Measurements from ENCODE around the gene ARID2.

The ARID2 gene

DNA sequence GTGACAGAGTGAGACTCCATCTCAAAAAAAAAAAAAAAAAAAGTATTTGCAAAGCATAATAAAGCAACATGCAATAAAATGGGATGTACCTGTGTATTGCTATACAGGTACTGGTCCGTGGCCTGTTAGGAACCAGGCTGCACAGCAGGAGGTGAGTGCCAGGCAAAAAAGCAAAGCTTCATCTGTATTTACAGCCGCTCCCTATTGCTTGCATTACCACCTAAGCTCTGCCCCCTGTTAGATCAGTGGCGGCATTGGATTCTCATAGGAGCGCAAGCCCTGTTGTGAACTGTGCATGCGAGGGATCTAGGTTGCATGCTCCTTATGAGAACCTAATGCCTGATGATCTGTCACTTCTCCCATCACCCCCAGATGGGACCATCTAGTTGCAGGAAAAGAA is 147.6 kb downstream of the ARID2 start:
- Histone ChIP-seq H3K36me3 (ENCODE audit: insufficient read depth, low read length) (peaks cover 15% of the 10 kb centered on the region), H3K4me1 (ENCODE audit: insufficient read depth, low read length) (peaks cover 5% of the 10 kb centered on the region)

DNA sequence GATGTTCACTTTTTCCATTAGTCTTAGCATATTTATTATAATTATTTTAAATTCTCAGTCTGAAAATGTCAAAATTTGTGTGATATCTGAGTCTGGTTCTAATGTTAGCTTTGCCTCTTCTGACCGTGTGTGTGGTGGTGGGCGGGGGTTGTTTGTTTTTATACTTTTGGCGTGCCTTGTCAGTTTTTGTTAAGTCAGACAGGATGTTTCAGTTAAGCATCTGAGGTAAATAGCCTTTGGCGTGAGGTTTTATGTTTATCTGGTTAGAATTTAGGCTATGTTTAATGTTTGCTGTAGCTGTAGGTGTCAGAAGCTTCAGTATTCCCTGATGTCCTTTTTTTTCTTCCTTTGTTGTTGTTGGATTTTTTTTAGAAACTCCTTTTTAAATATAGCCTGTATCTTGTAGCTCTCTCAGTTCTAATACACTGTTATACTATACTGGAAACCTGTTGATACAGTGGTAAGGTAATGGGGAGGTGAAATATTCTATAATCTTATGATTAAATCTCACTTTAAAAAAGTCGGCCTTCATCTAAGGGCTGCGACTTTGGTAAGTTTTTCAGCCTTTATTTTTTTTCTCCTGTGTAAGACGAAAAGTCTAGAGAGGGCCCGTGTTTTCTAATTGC is 149.2 kb downstream of the ARID2 start:
- H3K9me3 ChIP-seq (ENCODE audit: low read length), result no peaks in the 10 kb centered on the region
- no peak overlapping the region for H3K4me3 ChIP-seq (ENCODE audit: low read depth in 1 of 2, low read length in 2 of 2)
- H3K4me1 ChIP-seq (ENCODE audit: insufficient read depth, low read length), result peaks cover 5% of the 10 kb centered on the region
- peaks cover 15% of the 10 kb centered on the region for H3K36me3 ChIP-seq (ENCODE audit: insufficient read depth, low read length)
- no peak overlapping the region for H3K9ac ChIP-seq (ENCODE audit: low read length)
- no peaks in the 10 kb centered on the region for H3K27me3 ChIP-seq (ENCODE audit: control insufficient read depth in 1 of 2, insufficient read depth in 2 of 2, low read length in 2 of 2)
- H3K27ac ChIP-seq (ENCODE audit: low read depth, low read length), result no peak overlapping the region

More for the DNA sequence above, 147.6 kb downstream of the ARID2 start:
- no peak overlapping the region for H3K9ac ChIP-seq (ENCODE audit: low read length)
- no peak overlapping the region for H3K4me3 ChIP-seq (ENCODE audit: low read depth in 1 of 2, low read length in 2 of 2)
- H3K27ac ChIP-seq (ENCODE audit: low read depth, low read length), result no peak overlapping the region
- H3K27me3 ChIP-seq (ENCODE audit: control insufficient read depth in 1 of 2, insufficient read depth in 2 of 2, low read length in 2 of 2), result no peaks in the 10 kb centered on the region
- H3K9me3 ChIP-seq (ENCODE audit: low read length), result no peaks in the 10 kb centered on the region

- no peak overlapping the region for H3K4me3 ChIP-seq (ENCODE audit: low read depth in 1 of 2, low read length in 2 of 2)
- peaks cover 13% of the 10 kb centered on the region for H3K36me3 ChIP-seq (ENCODE audit: insufficient read depth, low read length)
- H3K9me3 ChIP-seq (ENCODE audit: low read length), result no peaks in the 10 kb centered on the region
- H3K27me3 ChIP-seq (ENCODE audit: control insufficient read depth in 1 of 2, insufficient read depth in 2 of 2, low read length in 2 of 2), result no peaks in the 10 kb centered on the region
- H3K9ac ChIP-seq (ENCODE audit: low read length), result no peak overlapping the region
- peaks cover 5% of the 10 kb centered on the region for H3K4me1 ChIP-seq (ENCODE audit: insufficient read depth, low read length)
- H3K27ac ChIP-seq (ENCODE audit: low read depth, low read length), result no peak overlapping the region
Measured at GRCh38 chr12:45879363-45879895, 149.9 kb downstream of the ARID2 start.

- Histone ChIP-seq H3K36me3 (ENCODE audit: insufficient read depth, low read length) (peaks cover 2% of the 10 kb centered on the region), H3K27ac (ENCODE audit: low read depth, low read length) (no peak overlapping the region), H3K4me1 (ENCODE audit: insufficient read depth, low read length) (peaks cover 5% of the 10 kb centered on the region), H3K9me3 (ENCODE audit: low read length) (no peaks in the 10 kb centered on the region), H3K27me3 (ENCODE audit: control insufficient read depth in 1 of 2, insufficient read depth in 2 of 2, low read length in 2 of 2) (no peaks in the 10 kb centered on the region), H3K9ac (ENCODE audit: low read length) (no peak overlapping the region), H3K4me3 (ENCODE audit: low read depth in 1 of 2, low read length in 2 of 2) (no peak overlapping the region)
Measured at GRCh38 chr12:45880533-45880932, 151.0 kb downstream of the ARID2 start.

DNA sequence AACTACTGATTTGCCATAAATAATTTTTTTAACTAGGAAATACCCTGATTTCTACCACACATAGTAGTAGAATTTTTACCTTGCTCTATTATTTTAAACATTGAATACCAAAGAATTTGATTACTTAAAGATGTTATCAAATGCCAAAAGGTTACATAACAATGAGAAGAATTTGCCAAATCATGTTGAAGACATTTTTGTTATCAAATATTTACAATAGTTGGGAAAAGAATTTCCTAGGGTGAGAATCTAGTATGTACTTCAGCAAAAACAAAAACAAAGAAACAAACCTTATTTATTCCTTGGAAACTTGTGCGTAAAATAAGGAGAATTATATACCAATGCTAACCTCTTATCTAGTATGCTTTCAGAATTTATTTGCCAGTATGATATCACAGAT is 153.7 kb downstream of the ARID2 start:
- no peak overlapping the region for H3K9ac ChIP-seq (ENCODE audit: low read length)
- no peaks in the 10 kb centered on the region for H3K9me3 ChIP-seq (ENCODE audit: low read length)
- no peaks in the 10 kb centered on the region for H3K36me3 ChIP-seq (ENCODE audit: insufficient read depth, low read length)
- H3K27ac ChIP-seq (ENCODE audit: low read depth, low read length), result no peak overlapping the region
- H3K27me3 ChIP-seq (ENCODE audit: control insufficient read depth in 1 of 2, insufficient read depth in 2 of 2, low read length in 2 of 2), result no peaks in the 10 kb centered on the region
- peaks cover 5% of the 10 kb centered on the region for H3K4me1 ChIP-seq (ENCODE audit: insufficient read depth, low read length)
- H3K4me3 ChIP-seq (ENCODE audit: low read depth in 1 of 2, low read length in 2 of 2), result no peak overlapping the region

DNA sequence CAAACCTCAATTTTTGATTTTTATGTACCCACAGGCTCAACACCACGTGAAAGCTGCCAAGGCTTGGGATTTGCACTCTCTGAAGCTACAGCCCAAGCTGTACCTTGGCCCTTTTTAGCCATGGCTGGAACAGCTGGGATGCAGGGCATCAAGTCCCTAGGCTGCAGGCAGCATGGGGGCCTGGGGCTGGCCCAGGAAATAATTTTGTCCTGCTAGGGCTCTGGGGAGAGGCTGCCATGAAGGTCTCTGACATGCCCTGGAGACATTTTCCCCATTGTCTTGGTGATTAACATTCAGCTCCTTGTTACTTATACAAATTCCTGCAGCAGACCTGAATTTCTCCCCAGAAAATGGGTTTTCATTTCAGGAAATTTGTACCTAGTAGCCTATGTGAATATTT is 157.2 kb downstream of the ARID2 start:
- Histone ChIP-seq H3K9me3 (ENCODE audit: low read length) (no peaks in the 10 kb centered on the region), H3K36me3 (ENCODE audit: insufficient read depth, low read length) (no peaks in the 10 kb centered on the region), H3K4me3 (ENCODE audit: low read depth in 1 of 2, low read length in 2 of 2) (no peak overlapping the region), H3K9ac (ENCODE audit: low read length) (no peak overlapping the region), H3K27ac (ENCODE audit: low read depth, low read length) (no peak overlapping the region), H3K4me1 (ENCODE audit: insufficient read depth, low read length) (no peaks in the 10 kb centered on the region), H3K27me3 (ENCODE audit: control insufficient read depth in 1 of 2, insufficient read depth in 2 of 2, low read length in 2 of 2) (no peaks in the 10 kb centered on the region)

GRCh38 chr12:45887544-45887943 is 158.0 kb downstream of the ARID2 start:
- Histone ChIP-seq H3K27ac (ENCODE audit: low read depth, low read length) (no peak overlapping the region), H3K4me3 (ENCODE audit: low read depth in 1 of 2, low read length in 2 of 2) (no peak overlapping the region), H3K9ac (ENCODE audit: low read length) (no peak overlapping the region), H3K36me3 (ENCODE audit: insufficient read depth, low read length) (peaks cover 5% of the 10 kb centered on the region), H3K4me1 (ENCODE audit: insufficient read depth, low read length) (no peaks in the 10 kb centered on the region), H3K9me3 (ENCODE audit: low read length) (no peaks in the 10 kb centered on the region), H3K27me3 (ENCODE audit: control insufficient read depth in 1 of 2, insufficient read depth in 2 of 2, low read length in 2 of 2) (no peaks in the 10 kb centered on the region)

DNA sequence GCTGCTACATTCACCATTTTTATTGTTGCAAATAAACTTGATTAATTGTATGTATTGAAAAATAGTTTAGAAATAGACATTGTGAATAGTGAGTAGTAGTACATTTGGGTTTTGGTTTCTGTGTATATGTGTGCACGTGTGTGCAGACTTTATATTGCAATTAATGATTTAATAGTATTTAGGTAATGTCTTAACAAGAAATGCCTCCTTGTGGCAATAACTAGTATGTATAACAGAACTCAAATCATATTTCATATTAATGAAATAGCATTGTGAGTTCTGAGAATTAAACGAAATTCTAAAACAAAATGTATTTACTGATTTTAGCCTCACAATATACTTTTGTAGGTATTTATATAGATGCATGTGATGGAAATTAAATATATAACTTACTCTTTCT is 160.8 kb downstream of the ARID2 start:
- H3K9me3 ChIP-seq (ENCODE audit: low read length), result no peaks in the 10 kb centered on the region
- H3K27me3 ChIP-seq (ENCODE audit: control insufficient read depth in 1 of 2, insufficient read depth in 2 of 2, low read length in 2 of 2), result no peaks in the 10 kb centered on the region
- H3K36me3 ChIP-seq (ENCODE audit: insufficient read depth, low read length), result peaks cover 27% of the 10 kb centered on the region
- H3K4me1 ChIP-seq (ENCODE audit: insufficient read depth, low read length), result no peaks in the 10 kb centered on the region
- H3K27ac ChIP-seq (ENCODE audit: low read depth, low read length), result no peak overlapping the region
- no peak overlapping the region for H3K9ac ChIP-seq (ENCODE audit: low read length)
- no peak overlapping the region for H3K4me3 ChIP-seq (ENCODE audit: low read depth in 1 of 2, low read length in 2 of 2)

- H3K27me3 ChIP-seq (ENCODE audit: control insufficient read depth in 1 of 2, insufficient read depth in 2 of 2, low read length in 2 of 2), result no peaks in the 10 kb centered on the region
- H3K4me3 ChIP-seq (ENCODE audit: low read depth in 1 of 2, low read length in 2 of 2), result no peak overlapping the region
- no peak overlapping the region for H3K27ac ChIP-seq (ENCODE audit: low read depth, low read length)
- no peaks in the 10 kb centered on the region for H3K4me1 ChIP-seq (ENCODE audit: insufficient read depth, low read length)
- H3K9me3 ChIP-seq (ENCODE audit: low read length), result no peaks in the 10 kb centered on the region
- H3K9ac ChIP-seq (ENCODE audit: low read length), result no peak overlapping the region
- H3K36me3 ChIP-seq (ENCODE audit: insufficient read depth, low read length), result peaks cover 48% of the 10 kb centered on the region
Measured at GRCh38 chr12:45893240-45893639, 163.7 kb downstream of the ARID2 start.

DNA sequence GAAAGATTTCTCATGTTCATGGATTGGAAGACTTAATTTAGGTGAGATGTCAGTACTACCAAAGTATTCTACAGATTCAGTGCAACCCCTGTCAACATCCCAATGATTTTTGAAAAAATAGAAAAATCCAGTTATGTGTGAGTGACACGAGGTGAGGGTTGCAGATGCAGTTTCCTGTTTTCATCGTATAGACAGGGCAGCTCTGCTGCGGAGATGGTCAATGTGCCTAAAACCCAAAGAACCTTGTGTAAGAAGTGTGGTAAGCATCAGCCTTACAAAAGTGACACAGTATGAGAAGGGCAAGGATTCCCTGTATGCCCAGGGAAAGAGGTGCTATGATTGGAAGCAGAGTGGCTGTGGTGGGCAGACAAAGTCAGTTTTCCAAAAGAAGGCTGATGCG is 166.5 kb downstream of the ARID2 start:
- Histone ChIP-seq H3K36me3 (ENCODE audit: insufficient read depth, low read length) (peaks cover 53% of the 10 kb centered on the region), H3K9ac (ENCODE audit: low read length) (no peak overlapping the region), H3K4me3 (ENCODE audit: low read depth in 1 of 2, low read length in 2 of 2) (no peak overlapping the region), H3K4me1 (ENCODE audit: insufficient read depth, low read length) (no peaks in the 10 kb centered on the region), H3K27ac (ENCODE audit: low read depth, low read length) (no peak overlapping the region), H3K27me3 (ENCODE audit: control insufficient read depth in 1 of 2, insufficient read depth in 2 of 2, low read length in 2 of 2) (no peaks in the 10 kb centered on the region), H3K9me3 (ENCODE audit: low read length) (no peaks in the 10 kb centered on the region)

GRCh38 chr12:45898094-45898493 is 168.6 kb downstream of the ARID2 start:
- Histone ChIP-seq H3K9me3 (ENCODE audit: low read length) (no peaks in the 10 kb centered on the region), H3K27ac (ENCODE audit: low read depth, low read length) (no peak overlapping the region), H3K27me3 (ENCODE audit: control insufficient read depth in 1 of 2, insufficient read depth in 2 of 2, low read length in 2 of 2) (no peaks in the 10 kb centered on the region), H3K36me3 (ENCODE audit: insufficient read depth, low read length) (peaks cover 51% of the 10 kb centered on the region), H3K9ac (ENCODE audit: low read length) (no peak overlapping the region), H3K4me1 (ENCODE audit: insufficient read depth, low read length) (no peaks in the 10 kb centered on the region), H3K4me3 (ENCODE audit: low read depth in 1 of 2, low read length in 2 of 2) (no peak overlapping the region)

- H3K9me3 ChIP-seq (ENCODE audit: low read length), result no peaks in the 10 kb centered on the region
- H3K4me1 ChIP-seq (ENCODE audit: insufficient read depth, low read length), result no peaks in the 10 kb centered on the region
- H3K27me3 ChIP-seq (ENCODE audit: control insufficient read depth in 1 of 2, insufficient read depth in 2 of 2, low read length in 2 of 2), result no peaks in the 10 kb centered on the region
- H3K4me3 ChIP-seq (ENCODE audit: low read depth in 1 of 2, low read length in 2 of 2), result no peak overlapping the region
- no peak overlapping the region for H3K9ac ChIP-seq (ENCODE audit: low read length)
- H3K27ac ChIP-seq (ENCODE audit: low read depth, low read length), result no peak overlapping the region
- H3K36me3 ChIP-seq (ENCODE audit: insufficient read depth, low read length), result no peaks in the 10 kb centered on the region
Measured at GRCh38 chr12:45907955-45908354, 178.4 kb downstream of the ARID2 start.
